ENCODE results near the gene LMO7.
A peak's percentile ranks its signal among the peaks of the same experiment; 100 is the strongest.

Gene LMO7

GRCh38 chr13:75682326-75682725 lies 46.2 kb downstream of the LMO7 start:
- Histone ChIP-seq H3K36me3 (ENCODE audit: insufficient read depth, insufficient read length, low read length) (no peaks in the 10 kb centered on the region), H3K27me3 (ENCODE audit: insufficient read depth, insufficient read length) (no peaks in the 10 kb centered on the region), H3K4me3 (ENCODE audit: insufficient read length, low read depth) (no peak overlapping the region), H3K9me3 (ENCODE audit: insufficient read depth, low read length) (no peaks in the 10 kb centered on the region), H3K9ac (ENCODE audit: insufficient read length, low read depth) (no peak overlapping the region), H3K4me1 (ENCODE audit: insufficient read depth, insufficient read length) (no peaks in the 10 kb centered on the region)
- DNase-seq (ENCODE audit: low read depth, low spot score): no peak
- TF ChIP-seq ZNF274 (IDR thresholded peaks at IDR 0.05; ENCODE audit: low read depth, low read length): no peak

DNA sequence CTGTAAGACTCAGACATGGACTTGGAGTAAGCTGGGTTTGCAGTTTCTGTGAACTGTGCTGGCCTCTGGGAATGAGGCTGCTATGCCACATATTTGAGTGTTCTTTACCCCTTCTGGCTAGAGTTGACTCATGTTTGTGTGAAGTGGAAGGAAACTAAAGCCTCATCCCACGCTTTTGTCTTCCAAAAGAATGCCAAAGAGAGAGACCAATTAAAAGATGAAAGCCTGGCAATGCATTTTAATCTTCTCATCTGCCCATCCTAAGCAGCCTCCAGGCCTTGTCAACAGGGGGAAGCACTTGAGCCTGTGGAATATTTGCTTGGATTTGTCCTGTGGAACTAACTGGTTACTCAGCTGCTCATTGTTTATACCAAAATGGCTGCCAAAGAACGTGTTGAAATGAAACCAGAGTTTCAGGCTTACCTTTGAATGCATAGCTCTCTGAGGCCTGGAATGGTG lies 49.1 kb downstream of the LMO7 start:
- no peaks in the 10 kb centered on the region for H3K27me3 ChIP-seq (ENCODE audit: insufficient read depth, insufficient read length)
- H3K36me3 ChIP-seq (ENCODE audit: insufficient read depth, insufficient read length, low read length): no peaks in the 10 kb centered on the region
- TF ChIP-seq YY1 (IDR thresholded peaks at IDR 0.05; ENCODE audit: insufficient read depth, insufficient read length) (peak; percentile 44), ZNF274 (IDR thresholded peaks at IDR 0.05; ENCODE audit: low read depth, low read length) (no peak), SUZ12 (IDR thresholded peaks at IDR 0.05; ENCODE audit: extremely low read depth, insufficient read depth, insufficient read length) (no peak)
- H3K4me1 ChIP-seq (ENCODE audit: insufficient read depth, insufficient read length): no peaks in the 10 kb centered on the region
- H3K4me3 ChIP-seq (ENCODE audit: insufficient read length, low read depth): no peak overlapping the region
- no peaks in the 10 kb centered on the region for H3K9me3 ChIP-seq (ENCODE audit: insufficient read depth, low read length)
- peak; percentile 47 for DNase-seq (ENCODE audit: low read depth, low spot score)
- H3K9ac ChIP-seq (ENCODE audit: insufficient read length, low read depth): no peak overlapping the region

GRCh38 chr13:75687150-75687763 lies 51.1 kb downstream of the LMO7 start:
- Histone ChIP-seq H3K4me3 (ENCODE audit: insufficient read length, low read depth) (no peak overlapping the region), H3K27me3 (ENCODE audit: insufficient read depth, insufficient read length) (no peaks in the 10 kb centered on the region), H3K36me3 (ENCODE audit: insufficient read depth, insufficient read length, low read length) (no peaks in the 10 kb centered on the region), H3K9ac (ENCODE audit: insufficient read length, low read depth) (no peak overlapping the region), H3K9me3 (ENCODE audit: insufficient read depth, low read length) (no peaks in the 10 kb centered on the region), H3K4me1 (ENCODE audit: insufficient read depth, insufficient read length) (no peaks in the 10 kb centered on the region)
- TF ChIP-seq ZNF274 (IDR thresholded peaks at IDR 0.05; ENCODE audit: low read depth, low read length) (no peak), SUZ12 (IDR thresholded peaks at IDR 0.05; ENCODE audit: extremely low read depth, insufficient read depth, insufficient read length) (no peak), YY1 (IDR thresholded peaks at IDR 0.05; ENCODE audit: insufficient read depth, insufficient read length) (no peak)
- DNase-seq (ENCODE audit: low read depth, low spot score): no peak

DNA sequence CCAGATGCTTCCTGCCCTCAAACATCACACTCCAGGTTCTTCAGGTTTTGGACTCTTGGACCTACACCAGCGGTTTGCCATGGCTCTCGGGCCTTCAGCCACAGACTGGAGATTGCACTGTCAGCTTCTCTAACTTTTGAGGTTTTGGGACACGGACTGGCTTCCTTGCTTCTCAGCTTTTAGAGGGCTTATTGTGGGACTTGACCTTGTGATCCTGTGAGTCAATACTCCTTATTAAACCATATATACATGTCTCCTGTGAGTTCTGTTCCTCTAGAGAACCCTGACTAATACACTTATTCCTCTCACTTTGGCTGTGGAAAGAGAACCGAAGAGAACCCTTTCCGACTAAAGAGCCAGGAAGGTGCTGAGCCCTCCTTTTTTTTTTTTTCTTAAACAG lies 53.6 kb downstream of the LMO7 start:
- no peaks in the 10 kb centered on the region for H3K36me3 ChIP-seq (ENCODE audit: insufficient read depth, insufficient read length, low read length)
- H3K9me3 ChIP-seq (ENCODE audit: insufficient read depth, low read length): no peaks in the 10 kb centered on the region
- H3K27me3 ChIP-seq (ENCODE audit: insufficient read depth, insufficient read length): no peaks in the 10 kb centered on the region
- no peak overlapping the region for H3K4me3 ChIP-seq (ENCODE audit: insufficient read length, low read depth)
- H3K9ac ChIP-seq (ENCODE audit: insufficient read length, low read depth): no peak overlapping the region
- TF ChIP-seq ZNF274 (IDR thresholded peaks at IDR 0.05; ENCODE audit: low read depth, low read length) (no peak), SUZ12 (IDR thresholded peaks at IDR 0.05; ENCODE audit: extremely low read depth, insufficient read depth, insufficient read length) (no peak), YY1 (IDR thresholded peaks at IDR 0.05; ENCODE audit: insufficient read depth, insufficient read length) (no peak)
- DNase-seq (ENCODE audit: low read depth, low spot score): no peak
- H3K4me1 ChIP-seq (ENCODE audit: insufficient read depth, insufficient read length): no peaks in the 10 kb centered on the region

GRCh38 chr13:75690607-75691006 lies 54.5 kb downstream of the LMO7 start:
- no peaks in the 10 kb centered on the region for H3K36me3 ChIP-seq (ENCODE audit: insufficient read depth, insufficient read length, low read length)
- no peaks in the 10 kb centered on the region for H3K9me3 ChIP-seq (ENCODE audit: insufficient read depth, low read length)
- H3K4me3 ChIP-seq (ENCODE audit: insufficient read length, low read depth): no peak overlapping the region
- no peak for DNase-seq (ENCODE audit: low read depth, low spot score)
- no peaks in the 10 kb centered on the region for H3K4me1 ChIP-seq (ENCODE audit: insufficient read depth, insufficient read length)
- H3K27me3 ChIP-seq (ENCODE audit: insufficient read depth, insufficient read length): no peaks in the 10 kb centered on the region
- no peak for TF ChIP-seq ZNF274 (IDR thresholded peaks at IDR 0.05; ENCODE audit: low read depth, low read length)
- TF ChIP-seq SUZ12 (IDR thresholded peaks at IDR 0.05; ENCODE audit: extremely low read depth, insufficient read depth, insufficient read length): no peak
- no peak for TF ChIP-seq YY1 (IDR thresholded peaks at IDR 0.05; ENCODE audit: insufficient read depth, insufficient read length)
- H3K9ac ChIP-seq (ENCODE audit: insufficient read length, low read depth): no peak overlapping the region

DNA sequence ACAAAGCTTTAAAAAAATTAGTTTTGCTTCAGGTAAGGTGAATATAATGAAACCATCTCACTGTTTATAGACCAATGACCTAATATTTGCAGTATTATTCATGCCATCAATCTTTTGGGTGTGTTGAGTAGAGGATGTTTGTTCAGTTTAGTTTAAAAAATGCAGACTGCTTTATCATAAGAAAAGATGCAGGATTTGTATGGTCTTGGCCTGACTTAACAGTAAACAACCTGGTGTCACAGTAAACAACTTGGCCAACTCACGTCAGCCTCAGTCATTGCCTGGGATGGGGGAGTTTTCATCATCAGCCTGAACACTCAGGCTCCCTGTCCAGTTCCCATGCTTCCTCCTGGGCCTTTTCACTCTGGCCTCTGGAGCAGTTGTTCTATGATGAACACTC lies 55.1 kb downstream of the LMO7 start:
- TF ChIP-seq SUZ12 (IDR thresholded peaks at IDR 0.05; ENCODE audit: extremely low read depth, insufficient read depth, insufficient read length) (no peak), ZNF274 (IDR thresholded peaks at IDR 0.05; ENCODE audit: low read depth, low read length) (no peak), YY1 (IDR thresholded peaks at IDR 0.05; ENCODE audit: insufficient read depth, insufficient read length) (no peak)
- Histone ChIP-seq H3K9me3 (ENCODE audit: insufficient read depth, low read length) (no peaks in the 10 kb centered on the region), H3K4me1 (ENCODE audit: insufficient read depth, insufficient read length) (no peaks in the 10 kb centered on the region)

DNA sequence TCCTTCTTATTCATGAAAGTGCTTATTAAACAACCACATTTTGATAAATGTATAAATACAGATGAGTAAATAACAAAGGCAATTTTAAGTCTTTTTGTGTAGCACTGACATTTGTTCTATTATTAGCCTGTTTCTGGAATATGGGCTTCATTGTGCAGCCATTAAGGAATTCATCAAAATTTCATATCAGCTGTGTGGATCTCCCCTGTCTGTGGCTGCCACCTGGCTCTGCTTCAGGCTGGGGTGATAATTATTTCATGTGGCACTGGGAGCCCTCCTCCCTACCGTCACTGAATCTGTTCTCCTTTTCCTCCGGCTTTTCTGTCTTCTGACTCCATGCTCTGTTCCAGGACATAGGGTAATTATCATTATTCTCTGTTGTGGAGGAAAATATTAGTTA lies 57.1 kb downstream of the LMO7 start:
- no peak for DNase-seq (ENCODE audit: low read depth, low spot score)
- TF ChIP-seq YY1 (IDR thresholded peaks at IDR 0.05; ENCODE audit: insufficient read depth, insufficient read length) (no peak), SUZ12 (IDR thresholded peaks at IDR 0.05; ENCODE audit: extremely low read depth, insufficient read depth, insufficient read length) (no peak), ZNF274 (IDR thresholded peaks at IDR 0.05; ENCODE audit: low read depth, low read length) (no peak)
- H3K36me3 ChIP-seq (ENCODE audit: insufficient read depth, insufficient read length, low read length): no peaks in the 10 kb centered on the region
- H3K4me1 ChIP-seq (ENCODE audit: insufficient read depth, insufficient read length): no peaks in the 10 kb centered on the region
- H3K27me3 ChIP-seq (ENCODE audit: insufficient read depth, insufficient read length): no peaks in the 10 kb centered on the region
- 0 out of 2 replicates have a peak, but pooled peaks cover 5% of the 10 kb centered on the region for H3K9me3 ChIP-seq (ENCODE audit: insufficient read depth, low read length)
- H3K4me3 ChIP-seq (ENCODE audit: insufficient read length, low read depth): no peak overlapping the region
- H3K9ac ChIP-seq (ENCODE audit: insufficient read length, low read depth): no peak overlapping the region

More for the DNA sequence above, 55.1 kb downstream of the LMO7 start:
- H3K4me3 ChIP-seq (ENCODE audit: insufficient read length, low read depth): no peak overlapping the region
- H3K36me3 ChIP-seq (ENCODE audit: insufficient read depth, insufficient read length, low read length): no peaks in the 10 kb centered on the region
- no peaks in the 10 kb centered on the region for H3K27me3 ChIP-seq (ENCODE audit: insufficient read depth, insufficient read length)
- no peak for DNase-seq (ENCODE audit: low read depth, low spot score)
- H3K9ac ChIP-seq (ENCODE audit: insufficient read length, low read depth): no peak overlapping the region

Data from NT2/D1 (cell line).